Superior temporal gyrus (tissue), 1 donor: ENCODE measurements around the gene MCAM.
A peak's percentile ranks its signal among the peaks of the same experiment; 100 is the strongest.

Source experiments
- DNase-seq: peaks from one replicate; pipeline ENCODE4 v3.0.0-alpha.2; 2016; ENCODE audit errors: extremely low spot score

MCAM gene

DNA sequence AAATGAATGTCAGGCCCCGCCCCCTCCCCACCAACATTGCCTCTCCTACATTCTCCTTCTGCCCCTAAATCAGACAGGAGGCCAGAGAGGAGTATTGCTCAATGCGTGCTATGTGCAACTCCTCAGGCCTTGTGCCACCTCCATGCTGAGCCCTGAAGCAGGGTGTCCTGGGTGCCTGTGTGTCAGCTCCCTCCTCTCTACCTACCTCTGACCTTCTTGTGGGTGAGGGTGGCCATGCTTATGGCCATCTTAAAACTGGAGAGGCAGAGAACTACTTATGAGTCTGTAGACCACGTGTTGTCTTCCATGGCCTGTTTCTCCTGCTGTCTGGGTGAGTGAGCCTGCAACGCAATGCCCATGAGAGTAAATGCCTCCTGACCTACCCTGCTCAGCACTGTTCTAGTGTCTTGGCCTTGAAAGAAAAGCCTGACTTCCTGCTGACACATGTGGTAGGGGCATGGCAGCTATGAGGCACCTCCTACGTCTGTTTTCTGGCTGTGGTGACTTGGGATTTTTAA is 10.5 kb downstream of the MCAM start:
- DNase-seq, result no peak

DNA sequence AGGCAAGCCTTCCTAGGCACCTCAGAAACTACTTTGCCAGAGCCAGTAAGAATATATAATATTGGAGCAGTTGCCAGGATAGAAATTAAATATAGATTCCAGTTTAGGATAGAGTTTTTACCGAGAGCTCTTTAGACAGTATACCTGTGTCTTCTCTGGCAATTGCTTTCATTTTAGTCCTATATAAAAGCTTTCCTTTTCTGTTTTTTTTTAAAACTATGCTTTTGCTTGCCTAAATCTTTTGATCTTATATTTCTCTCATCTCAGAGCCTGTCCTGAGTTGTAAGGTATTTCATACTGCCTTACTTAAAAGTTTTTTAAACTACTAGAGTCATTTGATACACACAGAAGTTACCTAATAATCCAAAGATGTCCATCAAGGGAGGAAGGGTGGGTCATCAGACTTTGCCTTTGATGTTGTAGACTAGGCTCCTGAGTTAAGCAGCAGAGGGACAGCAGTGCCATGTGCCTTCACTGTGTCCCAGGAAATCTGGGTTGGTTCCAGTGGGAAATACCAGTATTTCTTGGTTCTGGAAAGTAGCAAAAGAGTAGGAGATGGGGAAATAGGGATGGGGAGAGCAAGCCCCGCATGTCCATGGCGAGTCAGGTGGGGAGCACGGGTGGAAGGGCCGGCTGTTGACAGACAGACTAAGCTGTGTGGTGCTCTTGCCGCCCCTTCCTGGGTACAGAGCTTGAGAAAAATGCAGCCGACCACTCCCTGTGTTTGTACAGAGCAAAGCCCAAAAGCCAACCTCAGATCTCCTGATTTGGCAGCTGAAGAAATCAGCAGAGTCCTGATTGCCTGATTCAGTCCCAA is 11.2 kb downstream of the MCAM start:
- DNase-seq, result no peak

DNA sequence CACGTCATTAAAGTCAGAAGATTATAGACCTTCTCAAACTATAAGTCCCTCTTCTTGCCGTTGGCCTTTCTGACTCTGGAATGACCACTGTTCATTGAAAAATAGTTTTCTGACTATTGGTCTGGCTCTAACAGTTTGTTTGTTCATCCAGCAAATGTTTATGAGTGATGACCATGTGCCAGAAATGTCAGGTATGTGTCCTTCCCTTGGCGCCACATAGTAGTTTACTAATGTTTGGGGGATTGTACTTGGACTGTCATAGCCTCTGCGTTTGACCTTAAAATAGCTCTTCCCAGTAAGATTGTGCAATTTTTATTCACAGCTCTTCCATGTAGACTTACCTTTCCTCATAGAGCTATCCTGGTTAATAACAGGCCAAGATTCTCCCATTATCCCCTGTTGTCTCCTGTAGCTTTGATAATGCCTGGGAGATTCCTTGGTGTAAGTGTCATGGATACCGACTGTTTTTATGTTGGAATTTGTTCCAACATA is 13.7 kb downstream of the MCAM start:
- DNase-seq, result no peak

DNA sequence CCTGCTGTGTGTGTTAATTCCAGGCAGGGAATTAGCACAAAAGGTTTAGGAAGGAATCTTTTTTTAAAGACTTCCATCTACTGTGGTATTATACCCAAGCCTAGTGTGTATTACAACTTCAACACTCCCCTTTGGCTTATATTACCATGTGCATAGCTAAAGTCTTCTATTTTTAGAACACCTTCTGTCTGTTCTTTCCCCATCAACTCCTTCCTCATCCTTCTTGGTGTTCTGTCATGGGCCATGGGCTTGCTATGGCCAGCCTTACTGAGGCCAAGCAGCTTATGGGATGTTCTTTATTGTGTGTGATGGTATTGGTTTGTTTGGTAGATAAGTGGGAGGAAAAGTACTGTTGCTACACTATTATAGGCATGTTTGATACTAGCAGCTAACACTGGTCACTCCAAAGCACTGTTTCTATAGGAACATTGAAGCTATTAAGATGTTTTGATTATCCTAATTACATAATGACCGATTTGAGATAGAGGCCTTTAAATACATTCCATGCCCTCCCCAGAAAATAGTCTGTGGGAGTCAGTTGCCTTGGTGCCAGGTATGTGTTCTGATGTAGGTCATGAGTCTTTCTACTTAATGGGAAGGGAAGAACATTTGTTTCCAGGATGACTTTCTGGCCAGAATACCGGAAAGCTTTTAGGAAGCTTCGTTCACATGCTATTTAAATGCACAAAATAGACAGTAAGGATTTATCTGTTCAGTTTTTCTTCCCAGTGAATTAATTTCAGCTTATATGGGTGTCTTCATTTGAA is 16.5 kb downstream of the MCAM start:
- no peak for DNase-seq

DNA sequence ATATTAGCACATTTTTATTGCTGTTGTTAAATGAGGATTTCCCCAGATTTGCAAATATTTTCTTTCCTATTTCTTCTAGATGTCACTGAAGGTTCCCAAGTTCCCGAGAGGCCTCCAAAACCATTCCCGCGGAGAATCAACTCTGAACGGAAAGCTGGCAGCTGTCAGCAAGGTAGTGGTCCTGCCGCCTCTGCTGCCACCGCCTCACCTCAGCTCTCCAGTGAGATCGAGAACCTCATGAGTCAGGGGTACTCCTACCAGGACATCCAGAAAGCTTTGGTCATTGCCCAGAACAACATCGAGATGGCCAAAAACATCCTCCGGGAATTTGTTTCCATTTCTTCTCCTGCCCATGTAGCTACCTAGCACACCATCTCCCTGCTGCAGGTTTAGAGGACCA is 17.5 kb downstream of the MCAM start:
- no peak for DNase-seq

DNA sequence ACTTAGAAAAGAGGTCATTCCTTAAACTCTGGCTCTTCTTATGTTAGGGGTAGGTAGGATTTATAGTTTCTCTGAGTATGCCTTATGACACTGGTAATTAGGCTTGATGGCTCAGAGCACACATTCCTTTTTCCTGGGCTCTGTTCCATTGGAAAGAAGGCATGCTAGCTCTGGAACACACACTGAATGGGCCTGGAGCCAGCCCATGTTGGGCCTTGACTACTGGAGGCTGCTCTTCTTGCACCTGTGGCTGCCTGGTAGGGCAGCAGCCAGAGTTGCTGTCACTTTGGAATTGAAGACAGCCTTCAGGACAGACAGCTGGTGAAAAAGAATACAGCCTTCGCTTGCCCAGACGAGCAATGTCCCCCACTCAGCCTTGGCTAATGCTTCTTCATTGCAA is 18.2 kb downstream of the MCAM start:
- DNase-seq, result no peak

DNA sequence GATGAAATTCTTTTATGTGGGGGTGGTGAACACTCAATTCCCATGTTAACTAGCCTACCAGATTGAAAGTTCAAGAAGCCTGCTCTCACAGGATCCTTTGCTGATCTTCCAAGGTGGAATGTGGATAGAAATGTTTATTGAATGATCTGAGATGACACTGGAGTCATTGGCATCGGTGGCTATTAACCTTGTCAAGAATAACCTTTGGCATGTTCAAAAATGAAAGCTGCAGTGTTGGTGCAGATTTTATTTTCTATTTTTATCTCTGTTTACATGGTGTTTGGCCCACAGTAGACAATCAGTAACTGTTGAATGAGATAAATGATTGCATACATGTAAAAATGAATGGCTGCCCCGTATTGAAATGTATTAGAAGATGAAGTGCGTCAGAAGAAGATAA is 19.0 kb downstream of the MCAM start:
- DNase-seq, result no peak

DNA sequence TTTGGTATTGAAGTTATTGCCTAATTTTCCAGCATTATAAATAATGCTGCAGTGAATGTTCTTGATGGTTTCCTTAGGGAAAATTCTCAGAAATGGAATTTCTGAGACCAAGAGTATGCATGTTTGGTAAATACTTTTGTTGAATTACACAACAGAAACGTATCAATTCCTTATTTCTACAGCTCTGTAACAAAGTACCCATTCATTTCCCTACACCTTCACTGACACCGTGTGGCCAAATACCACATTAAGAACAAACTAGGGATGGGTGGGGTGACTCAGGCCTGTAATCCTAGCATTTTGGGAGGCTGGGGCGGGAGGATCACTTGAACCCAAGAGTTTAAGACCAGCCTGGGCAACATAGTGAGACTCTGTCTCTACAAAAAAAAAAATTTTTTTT is 21.8 kb downstream of the MCAM start:
- DNase-seq, result no peak

DNA sequence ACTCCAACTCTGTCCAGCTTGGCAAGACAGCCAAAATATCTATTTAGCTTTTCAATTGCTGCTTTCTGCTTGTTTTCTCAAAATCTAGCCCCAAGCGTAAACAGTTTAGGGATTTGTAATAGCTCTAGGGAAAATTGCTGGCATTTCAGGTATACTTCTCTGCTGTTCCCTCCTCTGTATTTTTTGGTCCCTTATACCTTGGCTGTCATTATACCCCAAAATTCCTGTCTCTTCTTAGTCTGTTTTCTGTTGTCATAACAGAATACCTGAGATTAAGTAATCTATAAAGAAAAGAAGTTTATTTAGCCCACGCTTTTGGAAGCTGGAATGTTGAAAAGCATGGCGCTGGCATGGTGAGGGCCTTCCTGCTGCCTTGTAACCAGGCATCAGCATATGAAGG is 23.5 kb downstream of the MCAM start:
- no peak for DNase-seq

DNA sequence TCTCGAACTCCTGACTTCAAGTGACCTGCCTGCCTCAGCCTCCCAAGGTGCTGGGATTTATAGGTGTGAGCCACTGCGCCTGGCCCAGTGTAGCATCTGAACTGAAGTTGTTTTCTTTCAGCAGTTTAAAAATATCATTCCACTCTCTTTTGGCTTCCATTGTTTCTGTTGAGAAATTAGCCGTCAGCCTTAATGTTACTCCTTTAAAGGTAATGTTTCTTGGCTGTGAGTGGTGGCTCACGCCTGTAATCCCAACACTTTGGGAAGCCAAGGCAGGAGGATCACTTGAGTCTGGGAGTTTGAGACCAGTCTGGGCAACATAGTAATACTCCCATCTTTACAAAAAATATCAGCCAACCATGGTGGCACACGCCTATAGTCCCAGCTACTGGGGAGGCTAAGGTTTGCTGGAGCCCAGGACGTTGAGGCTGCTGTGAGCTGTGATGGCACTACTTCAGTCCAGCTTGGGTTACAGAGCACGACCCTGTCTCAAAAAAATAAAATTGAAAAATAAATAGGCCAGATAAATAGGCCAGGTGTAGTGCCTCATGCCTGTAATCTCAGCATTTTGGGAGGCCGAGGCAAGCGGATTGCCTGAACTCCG is 25.9 kb downstream of the MCAM start:
- no peak for DNase-seq

DNA sequence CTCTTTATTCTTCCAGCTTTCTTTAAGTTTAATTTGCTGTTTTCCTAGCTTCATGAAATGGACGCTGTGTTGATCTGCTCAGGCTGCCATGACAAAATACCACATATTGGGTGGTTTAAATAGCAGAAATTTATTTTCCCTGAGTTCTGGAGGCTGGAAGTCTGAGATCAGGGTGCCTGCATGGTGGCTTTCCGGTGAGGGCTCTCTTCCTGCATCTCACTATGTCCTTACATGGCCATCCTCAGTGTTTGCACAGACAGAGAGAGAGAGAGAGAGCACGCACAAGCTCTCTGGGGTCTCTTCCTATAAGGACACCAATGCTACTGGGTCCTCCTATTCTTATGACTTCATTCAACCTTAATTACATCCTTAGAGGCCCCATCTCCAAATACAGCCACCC is 28.7 kb downstream of the MCAM start:
- no peak for DNase-seq

DNA sequence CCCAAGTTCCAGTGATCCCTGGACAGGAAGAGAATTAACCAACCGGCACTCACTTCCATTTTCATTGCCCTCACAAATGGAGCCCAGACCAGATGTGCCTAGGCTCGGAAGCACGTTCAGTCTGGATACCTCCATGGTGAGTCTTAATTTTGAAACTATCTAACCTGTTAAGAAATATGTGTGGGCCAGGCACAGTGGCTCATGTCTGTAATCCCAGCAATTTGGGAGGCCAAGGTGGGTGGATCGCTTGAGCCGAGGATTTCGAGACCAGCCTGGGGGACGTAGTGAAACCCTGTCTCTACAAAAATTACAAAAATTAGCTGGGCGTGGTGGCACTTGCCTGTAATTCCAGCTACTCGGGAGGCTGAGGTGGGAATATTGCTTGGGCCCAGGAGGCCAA is 31.5 kb downstream of the MCAM start:
- DNase-seq, result no peak

DNA sequence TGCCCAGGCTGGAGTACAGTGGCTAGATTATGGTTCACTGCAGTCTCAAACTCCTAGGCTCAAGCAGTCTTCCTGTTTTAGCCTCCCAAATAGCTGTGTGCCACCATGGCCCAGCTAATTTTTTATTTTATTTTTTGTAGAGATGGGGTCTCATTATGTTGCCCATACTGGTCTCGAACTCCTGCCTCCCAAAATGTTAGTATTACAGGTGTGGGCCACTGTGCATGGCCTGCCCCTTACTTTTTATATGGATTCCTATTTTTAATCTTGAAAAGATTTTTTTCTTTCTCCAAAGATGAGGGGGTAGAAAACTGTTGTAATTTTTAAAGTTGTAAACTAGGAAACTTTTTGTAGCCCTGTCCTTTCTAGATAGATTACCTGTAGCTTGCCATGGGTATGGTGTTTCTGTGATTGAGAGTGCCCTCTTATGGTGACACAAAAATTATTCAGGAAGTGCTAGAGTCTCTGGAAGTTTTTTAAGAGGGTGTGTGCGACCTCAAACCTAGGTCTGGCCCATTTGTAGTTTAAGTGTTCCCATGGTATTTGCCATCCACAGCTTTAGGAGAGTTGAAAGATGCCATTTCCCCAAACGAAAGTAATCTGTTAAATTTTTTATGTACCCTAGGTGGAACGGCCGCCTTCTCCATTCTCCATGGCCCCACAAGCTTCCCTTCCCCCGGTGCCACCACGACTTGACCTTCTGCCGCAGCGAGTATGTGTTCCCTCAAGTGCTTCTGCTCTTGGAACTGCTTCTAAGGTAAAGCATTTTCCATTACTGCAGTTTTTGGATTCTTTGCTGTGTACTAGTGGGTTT is 32.4 kb downstream of the MCAM start:
- DNase-seq, result peak; percentile 55

DNA sequence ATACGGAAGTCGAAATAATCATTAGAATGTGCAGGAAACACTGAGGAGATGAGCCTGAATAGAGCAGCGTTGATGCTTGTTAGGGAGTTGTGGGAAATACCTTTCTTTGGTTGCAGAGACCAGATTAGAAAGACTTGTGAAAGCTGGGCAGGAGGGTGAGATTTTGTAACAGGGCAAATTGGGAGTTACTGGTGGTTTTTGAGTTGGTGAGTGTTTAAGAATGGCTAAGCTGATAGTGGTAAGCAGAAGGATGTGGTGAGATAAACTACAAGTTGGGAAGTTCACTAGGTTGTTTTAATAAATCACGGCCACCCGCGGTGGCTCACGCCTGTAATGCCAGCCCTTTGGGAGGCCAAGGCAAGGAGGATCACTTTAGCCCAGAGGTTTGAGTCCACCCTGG is 34.4 kb downstream of the MCAM start:
- DNase-seq, result no peak

DNA sequence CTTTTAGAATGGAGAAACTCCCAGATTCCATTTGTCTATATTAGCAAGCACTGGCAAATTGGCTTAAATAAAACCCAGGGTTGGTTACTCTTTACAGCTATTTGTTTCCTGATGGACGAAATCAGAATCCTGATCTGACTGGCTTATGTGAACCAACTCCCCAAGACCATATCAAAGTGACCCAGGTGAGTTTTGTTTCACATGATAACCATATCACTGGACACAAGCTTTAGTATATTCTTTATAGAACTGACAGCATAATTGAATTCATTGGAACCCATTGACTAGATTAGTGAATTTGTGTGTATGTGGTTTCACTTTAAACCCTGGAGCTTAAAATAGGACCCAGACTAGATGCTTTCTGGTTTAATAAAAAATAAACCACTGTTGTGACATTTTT is 39.3 kb downstream of the MCAM start:
- DNase-seq, result no peak

DNA sequence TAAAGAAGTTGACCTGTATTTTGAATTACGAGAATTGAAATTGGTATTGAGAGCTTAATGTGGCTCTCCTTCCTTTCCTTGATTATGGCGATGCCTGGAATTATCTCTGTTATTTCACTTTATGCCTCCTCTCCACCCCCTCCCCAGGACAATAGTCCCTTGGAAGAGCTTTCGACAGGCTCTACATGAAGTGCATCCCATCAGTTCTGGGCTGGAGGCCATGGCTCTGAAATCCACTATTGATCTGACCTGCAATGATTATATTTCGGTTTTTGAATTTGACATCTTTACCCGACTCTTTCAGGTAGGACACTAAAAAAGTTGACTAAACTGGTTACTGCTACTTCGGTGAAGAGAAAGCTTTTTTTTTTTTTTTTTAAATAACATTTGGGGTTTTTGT is 43.2 kb downstream of the MCAM start:
- no peak for DNase-seq

DNA sequence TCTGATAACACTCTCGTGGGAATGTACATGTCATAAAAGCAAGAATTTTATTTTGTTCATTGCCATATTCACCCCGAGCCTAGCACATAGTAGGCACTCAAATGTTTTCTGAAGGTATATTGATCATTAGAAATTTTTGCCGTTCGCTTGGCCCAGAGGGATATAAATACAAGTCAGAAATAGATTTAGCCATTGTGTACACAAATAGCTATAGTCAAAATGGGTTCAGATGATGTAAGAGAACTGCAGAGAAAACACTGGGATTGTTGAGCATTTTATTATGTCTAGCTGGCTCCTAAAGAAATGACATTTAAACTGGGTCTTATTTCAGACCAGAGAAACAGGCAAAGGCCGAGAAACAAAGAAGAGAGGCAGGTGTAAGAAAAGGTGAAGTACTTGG is 49.3 kb downstream of the MCAM start:
- DNase-seq, result no peak

DNA sequence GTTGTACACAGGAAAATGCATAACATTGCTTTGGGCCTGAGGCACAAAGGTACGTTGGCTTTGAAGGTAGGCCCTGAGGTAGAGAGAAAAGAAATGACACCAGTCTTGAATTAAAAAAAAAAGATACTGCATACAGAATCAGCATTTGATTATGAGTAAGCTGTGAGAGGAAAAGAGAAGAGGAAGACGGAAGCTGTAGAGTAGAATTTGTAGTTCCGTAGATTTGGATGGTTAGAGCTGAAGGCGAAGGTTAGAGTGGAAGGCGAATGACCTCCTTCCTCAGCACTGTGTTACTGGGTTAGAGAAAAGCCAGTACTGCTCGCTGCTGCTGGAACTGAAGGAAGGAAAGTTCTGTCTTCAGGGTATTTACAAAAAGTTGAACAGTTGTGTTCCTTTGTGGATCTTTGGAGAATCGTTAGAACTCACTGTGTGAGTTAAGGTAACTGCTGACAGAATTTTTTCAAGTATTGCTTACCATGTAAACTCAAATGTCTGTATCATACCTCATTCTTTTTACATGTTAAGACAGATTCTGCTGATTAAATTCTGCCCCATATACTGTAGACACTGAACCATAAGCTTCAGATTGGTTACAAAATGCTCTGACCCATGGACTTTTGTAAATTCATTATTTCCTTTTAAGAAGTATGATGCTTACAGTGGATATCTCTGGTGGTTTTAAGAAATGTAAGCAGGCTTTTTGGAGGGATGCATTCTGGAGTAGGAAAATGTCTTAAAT is 50.2 kb downstream of the MCAM start:
- no peak for DNase-seq

DNA sequence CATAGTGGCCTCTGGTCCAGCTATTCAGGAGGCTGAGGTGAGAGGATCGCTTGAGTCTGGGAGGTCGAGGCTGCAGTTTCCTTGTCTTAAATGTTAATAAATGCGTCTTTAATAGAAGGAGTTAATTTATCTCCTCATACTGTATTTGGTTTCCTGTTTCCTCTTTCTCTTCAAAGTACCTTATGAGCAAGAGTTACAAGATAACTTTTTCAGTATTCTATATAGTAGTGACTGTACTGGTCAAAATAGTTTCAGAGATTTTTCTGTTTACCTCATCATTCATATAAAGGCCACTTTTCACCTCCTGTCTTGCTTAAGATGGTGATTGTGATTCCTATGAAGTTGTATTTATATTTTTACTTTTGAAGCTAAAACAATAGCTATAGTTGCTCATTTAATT is 50.9 kb downstream of the MCAM start:
- DNase-seq, result no peak

DNA sequence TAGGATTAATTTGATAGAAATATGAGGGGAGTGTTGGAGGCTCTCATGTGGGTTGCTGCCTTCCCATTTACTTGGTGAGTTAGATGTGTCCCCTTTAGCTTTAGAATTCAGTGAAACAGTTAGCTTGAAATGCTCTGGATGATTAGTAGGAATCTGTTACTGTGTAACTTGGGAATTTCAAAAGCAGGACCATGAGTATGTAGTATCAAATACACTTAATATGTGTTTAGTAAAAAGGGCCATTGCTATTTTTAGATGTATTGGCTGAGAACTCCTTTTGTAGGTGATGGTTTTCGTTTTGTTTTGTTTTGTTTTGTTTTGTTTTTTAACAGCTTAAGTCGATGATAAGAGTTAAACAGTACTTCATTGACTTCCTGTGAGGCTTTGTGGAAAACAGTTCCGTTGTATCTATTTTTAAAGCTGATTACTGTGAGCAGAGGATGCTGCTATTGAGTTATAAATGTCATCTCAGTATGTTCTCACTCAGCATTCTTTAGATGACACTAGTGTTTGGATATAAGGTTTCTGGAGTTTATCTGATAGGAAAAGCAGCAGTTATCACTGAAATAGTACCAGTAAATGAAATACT is 53.5 kb downstream of the MCAM start:
- DNase-seq, result no peak
